ENCODE measurements around the gene PPP1R15B.
A peak's percentile ranks its signal among the peaks of the same experiment; 100 is the strongest.

Gene PPP1R15B

GRCh38 chr1:204443871-204444581 is 32.4 kb upstream of the PPP1R15B start:
- TF ChIP-seq CTCF (IDR thresholded peaks at IDR 0.05; ENCODE audit: control insufficient read depth, insufficient read depth, low read depth, low read length, missing control alignments), result no peak
- no peak overlapping the region for H3K4me3 ChIP-seq (ENCODE audit: control insufficient read depth, low read depth, low read length)
- DNase-seq (ENCODE audit: low read depth), result no peak

- TF ChIP-seq CTCF (IDR thresholded peaks at IDR 0.05; ENCODE audit: control insufficient read depth, insufficient read depth, low read depth, low read length, missing control alignments), result no peak
- H3K4me3 ChIP-seq (ENCODE audit: control insufficient read depth, low read depth, low read length), result no peak overlapping the region
- DNase-seq (ENCODE audit: low read depth), result no peak
Observed at GRCh38 chr1:204443260-204443619, 31.6 kb upstream of the PPP1R15B start.

GRCh38 chr1:204442376-204443259 is 31.0 kb upstream of the PPP1R15B start:
- H3K4me3 ChIP-seq (ENCODE audit: control insufficient read depth, low read depth, low read length), result no peak overlapping the region
- DNase-seq (ENCODE audit: low read depth), result no peak

GRCh38 chr1:204441558-204441957 is 29.9 kb upstream of the PPP1R15B start:
- no peak overlapping the region for H3K4me3 ChIP-seq (ENCODE audit: control insufficient read depth, low read depth, low read length)
- no peak for DNase-seq (ENCODE audit: low read depth)
- no peak for TF ChIP-seq CTCF (IDR thresholded peaks at IDR 0.05; ENCODE audit: control insufficient read depth, insufficient read depth, low read depth, low read length, missing control alignments)

More at GRCh38 chr1:204442376-204443259, 31.0 kb upstream of the PPP1R15B start:
- no peak for TF ChIP-seq CTCF (IDR thresholded peaks at IDR 0.05; ENCODE audit: control insufficient read depth, insufficient read depth, low read depth, low read length, missing control alignments)

- no peak overlapping the region for H3K4me3 ChIP-seq (ENCODE audit: control insufficient read depth, low read depth, low read length)
- no peak for DNase-seq (ENCODE audit: low read depth)
- TF ChIP-seq CTCF (IDR thresholded peaks at IDR 0.05; ENCODE audit: control insufficient read depth, insufficient read depth, low read depth, low read length, missing control alignments), result no peak
Observed at GRCh38 chr1:204439621-204440375, 28.2 kb upstream of the PPP1R15B start.

- no peak for TF ChIP-seq CTCF (IDR thresholded peaks at IDR 0.05; ENCODE audit: control insufficient read depth, insufficient read depth, low read depth, low read length, missing control alignments)
- peak; percentile 99 for DNase-seq (ENCODE audit: low read depth)
- H3K4me3 ChIP-seq (ENCODE audit: control insufficient read depth, low read depth, low read length), result no peak overlapping the region
Observed at GRCh38 chr1:204438628-204439027, 27.0 kb upstream of the PPP1R15B start.

Data from AG09309 (cell line).